Glomerular visceral epithelial cell (primary cell): ENCODE results near the gene EML5.
"Not testable (repeated sequence)": the region's sequence is repeated elsewhere in the genome, so short reads cannot be mapped to it uniquely, and the experiment has no call there.

Experiments
- DNase-seq: peaks from one replicate; pipeline ENCODE4 v3.0.0-alpha.2; 2016; ENCODE audit errors: extremely low spot score

The EML5 gene

GRCh38 chr14:88804035-88804434, 11.3 kb upstream of the EML5 start:
- DNase-seq: no peak

DNA sequence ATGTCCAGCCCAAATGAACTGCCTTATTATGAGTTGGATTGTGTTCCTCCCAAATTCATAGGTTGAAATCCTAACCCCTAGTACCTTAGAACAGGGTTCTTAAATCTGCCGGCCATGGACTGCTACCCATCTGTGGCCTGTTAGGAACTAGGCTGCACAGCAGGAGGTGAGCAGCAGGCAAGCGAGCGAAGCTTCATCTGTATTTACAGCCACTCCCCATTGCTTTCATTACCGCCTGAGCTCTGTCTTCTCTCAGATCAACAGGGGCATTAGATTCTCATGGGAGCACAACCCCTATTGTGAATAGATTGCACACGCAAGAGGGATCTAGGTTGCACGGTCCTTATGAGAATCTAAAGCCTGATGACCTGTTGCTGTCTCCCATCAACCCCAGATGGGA, 9.8 kb upstream of the EML5 start:
- no peak for DNase-seq

GRCh38 chr14:88799522-88799921, 6.8 kb upstream of the EML5 start:
- no peak for DNase-seq

DNA sequence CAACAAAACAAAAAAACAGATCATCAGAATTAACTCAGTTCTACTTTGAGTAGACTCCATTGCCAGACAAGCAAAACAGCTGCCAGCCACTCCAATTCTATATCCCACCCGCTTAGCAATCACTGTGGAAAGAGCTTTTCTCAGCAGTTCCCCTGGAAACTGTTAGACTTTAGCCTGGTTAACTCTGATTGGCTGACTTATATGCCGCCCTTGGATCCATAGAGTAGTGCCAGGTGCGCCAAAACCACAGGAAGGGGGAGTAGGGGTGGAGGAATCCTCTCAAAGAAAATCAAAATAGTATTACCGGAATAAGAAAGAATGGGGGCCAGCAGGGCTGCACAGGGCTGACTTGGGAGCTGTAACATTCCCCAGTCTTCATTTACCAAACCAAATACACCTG, 5.4 kb upstream of the EML5 start:
- no peak for DNase-seq

DNA sequence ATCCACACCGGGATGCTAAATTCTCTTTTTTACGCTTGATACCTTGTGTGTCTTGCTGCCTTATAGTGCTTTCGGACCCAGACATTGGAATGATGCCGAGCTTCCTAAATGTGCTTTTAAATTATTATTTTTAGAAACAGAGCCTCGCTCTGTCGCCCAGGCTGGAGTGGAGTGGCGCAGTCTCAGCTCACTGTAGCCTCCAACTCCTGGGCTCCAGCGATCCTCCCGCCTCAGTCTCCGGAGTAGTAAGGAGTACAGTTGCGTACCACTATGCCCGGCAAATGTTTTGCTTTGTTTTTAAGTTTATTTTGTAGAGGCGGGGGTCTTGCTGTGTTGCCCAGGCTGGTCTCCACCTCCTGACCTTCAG, 489 bp upstream of the EML5 start:
- no peak for DNase-seq

DNA sequence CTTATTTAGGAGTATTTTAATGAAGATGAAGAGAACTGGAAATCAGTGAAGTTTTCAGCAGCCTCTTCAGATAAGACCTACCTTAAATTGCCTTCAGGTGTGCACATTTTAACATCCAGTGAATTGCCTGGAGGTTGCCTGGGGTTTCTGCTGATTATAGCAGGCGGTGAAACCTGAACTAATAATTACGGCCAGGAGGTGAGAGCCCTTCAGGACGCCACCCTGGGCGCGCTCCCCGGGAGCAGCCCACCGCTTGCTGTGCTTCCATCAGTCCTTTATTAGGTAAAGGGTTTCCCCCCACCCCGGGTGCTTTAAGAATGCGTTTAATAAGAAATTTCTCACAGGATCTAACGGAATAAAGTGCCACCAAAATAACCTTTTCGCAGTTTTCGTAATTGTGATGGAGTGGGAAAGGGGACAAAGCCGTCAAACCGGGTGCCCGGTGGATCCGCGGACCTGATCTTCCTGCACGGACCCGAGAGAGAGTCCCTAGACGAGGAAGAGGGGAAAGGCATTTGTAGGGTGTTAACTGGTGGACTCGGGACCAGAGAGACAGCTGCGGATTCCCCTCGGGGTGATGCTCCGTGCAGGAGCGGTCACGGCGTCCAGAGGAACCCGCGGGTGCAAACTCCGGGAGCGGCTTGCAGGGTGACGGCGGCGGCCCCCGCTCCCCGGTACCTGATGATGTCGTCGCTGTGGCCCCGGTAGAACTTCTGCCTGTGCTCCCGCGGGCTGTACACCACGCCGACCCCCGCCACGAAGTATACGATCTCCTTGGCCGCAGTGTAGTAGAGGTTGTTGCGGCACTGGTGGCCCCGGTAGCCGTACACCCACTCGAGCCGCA, 902 bp downstream of the EML5 start:
- DNase-seq: peak; percentile 12

- no peak for DNase-seq
Observed at GRCh38 chr14:88791252-88791621, 1.5 kb downstream of the EML5 start.

GRCh38 chr14:88790501-88791251, 2.1 kb downstream of the EML5 start:
- no peak for DNase-seq

DNA sequence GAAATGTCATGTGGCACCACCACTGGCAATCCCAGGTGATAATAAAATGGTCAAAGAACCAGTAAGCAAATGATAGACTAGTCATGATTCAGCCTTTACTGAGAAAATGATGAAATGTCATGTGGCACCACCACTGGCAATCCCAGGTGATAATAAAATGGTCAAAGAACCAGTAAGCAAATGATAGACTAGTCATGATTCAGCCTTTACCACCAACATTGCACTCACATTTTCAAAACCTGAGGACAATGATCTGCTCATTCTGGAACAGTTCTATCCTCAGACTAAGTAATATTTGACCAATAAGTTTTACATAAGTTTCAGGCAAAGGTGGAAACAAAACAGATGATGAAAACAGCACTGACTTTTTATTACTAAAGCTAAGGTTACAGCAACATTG, 3.2 kb downstream of the EML5 start:
- DNase-seq: not testable (repeated sequence)

GRCh38 chr14:88786715-88787114, 6.0 kb downstream of the EML5 start:
- DNase-seq: no peak

GRCh38 chr14:88785911-88786310, 6.8 kb downstream of the EML5 start:
- no peak for DNase-seq

GRCh38 chr14:88775532-88775931, 17.2 kb downstream of the EML5 start:
- no peak for DNase-seq

DNA sequence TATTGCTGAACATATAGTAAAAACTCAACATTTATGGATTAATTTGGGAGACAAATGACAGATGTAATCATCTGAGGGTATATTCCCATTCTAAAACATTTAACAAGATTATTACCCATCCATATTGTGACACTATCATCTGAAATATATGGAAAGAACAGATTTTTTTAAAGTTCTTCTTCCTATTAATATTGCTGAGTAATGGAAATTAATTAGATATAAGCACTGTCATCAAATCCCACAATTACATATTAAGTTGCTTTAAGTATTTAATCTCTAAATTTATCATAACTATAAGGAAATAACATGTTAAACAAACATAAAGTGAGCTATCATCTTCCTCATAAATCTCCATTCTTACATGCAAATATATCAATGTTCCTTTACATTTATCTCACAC, 22.0 kb downstream of the EML5 start:
- no peak for DNase-seq

DNA sequence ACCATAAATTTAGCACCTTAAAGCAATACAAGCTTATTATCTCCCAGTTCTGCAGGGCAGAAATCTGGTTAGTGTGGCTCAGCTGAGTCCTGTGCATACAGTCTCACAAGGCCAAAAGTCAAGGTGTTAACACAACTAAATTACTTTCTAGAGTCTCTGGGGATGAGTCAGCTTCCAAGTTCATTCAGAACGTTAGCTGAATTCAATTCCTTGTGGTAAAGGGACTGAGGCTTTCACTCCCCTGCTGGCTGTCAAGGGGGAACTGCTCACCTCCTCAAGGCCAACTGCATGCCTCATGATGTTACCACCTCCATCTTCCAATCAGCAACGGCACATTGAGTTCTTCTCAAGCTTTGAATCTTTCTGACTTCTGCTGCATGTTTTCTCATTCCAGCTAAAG, 27.6 kb downstream of the EML5 start:
- DNase-seq: peak; percentile 50

DNA sequence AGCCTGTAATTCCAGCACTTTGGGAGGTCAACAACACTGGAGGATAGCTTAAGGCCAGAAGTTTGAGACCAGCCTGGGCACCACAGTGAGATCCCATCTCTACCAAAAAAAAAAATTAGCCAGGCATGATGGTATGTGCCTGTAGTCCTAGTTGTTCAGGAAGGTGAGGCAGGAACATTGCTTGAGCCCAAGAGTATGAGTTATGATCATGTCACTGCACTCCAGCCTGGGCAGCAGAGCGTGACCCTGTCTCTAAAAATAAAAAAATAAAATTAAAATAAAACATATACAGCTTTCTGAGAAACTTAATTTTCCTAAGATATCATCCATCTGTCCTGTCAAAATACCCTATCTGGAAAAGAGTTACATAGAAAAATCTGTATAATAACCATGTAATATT, 38.9 kb downstream of the EML5 start:
- no peak for DNase-seq

- no peak for DNase-seq
Observed at GRCh38 chr14:88750945-88751344, 41.8 kb downstream of the EML5 start.

DNA sequence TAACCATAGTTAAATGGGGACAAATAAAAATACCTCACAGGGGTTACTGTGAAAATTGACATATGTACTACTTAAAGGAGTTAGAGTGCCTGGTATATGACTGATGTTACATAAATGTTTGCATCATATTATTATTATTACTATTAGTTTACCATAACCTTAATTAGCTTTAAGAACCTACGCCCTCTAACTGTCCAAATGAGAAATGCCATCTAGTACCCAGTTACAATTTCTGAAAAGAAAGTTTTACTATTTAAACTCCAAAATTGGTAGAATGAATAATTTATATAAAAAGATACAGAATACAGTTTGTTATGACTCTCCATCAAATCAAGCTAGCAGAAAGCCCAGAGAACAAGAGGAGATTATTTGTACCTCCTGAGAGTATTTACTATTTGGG, 42.3 kb downstream of the EML5 start:
- no peak for DNase-seq

- no peak for DNase-seq
Observed at GRCh38 chr14:88749139-88749538, 43.6 kb downstream of the EML5 start.

DNA sequence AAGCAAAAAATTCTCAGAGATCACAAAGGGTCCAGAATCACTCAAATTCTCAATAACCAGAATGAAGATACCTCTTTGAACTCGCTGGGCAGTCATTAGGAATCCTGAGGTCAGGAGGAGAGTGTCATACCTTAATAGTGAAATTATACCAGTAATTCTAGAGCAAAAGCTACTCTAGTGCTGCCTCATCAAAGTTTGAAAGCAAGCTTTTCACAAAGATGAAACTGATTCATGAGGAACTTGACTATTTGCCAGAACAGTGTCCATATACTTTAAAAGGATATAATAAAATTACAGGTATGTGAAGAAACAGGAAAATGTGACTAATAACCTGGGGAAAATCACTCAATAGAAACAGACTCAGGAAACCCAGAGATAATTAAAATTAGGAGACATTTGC, 44.5 kb downstream of the EML5 start:
- no peak for DNase-seq

GRCh38 chr14:88746052-88746451, 46.7 kb downstream of the EML5 start:
- DNase-seq: no peak

DNA sequence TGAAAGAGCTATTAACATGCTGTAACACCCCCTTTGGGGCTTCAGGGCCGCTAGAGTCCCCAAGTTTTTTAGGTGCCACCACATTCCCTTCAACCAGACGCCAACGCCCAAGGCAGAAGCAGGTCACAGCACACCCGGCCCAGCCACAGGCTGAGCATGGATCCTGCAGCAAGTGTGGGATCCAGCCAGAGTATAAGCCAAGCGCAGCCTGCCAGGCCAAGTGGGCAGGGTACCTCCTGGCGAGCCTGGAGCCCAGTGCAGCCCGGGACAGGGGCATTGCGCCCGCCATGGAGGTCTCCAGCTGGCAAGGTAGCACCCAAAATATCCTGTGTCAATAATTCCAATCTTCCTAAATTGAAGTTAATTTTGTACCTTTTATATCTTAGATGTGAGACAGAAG, 55.5 kb downstream of the EML5 start:
- DNase-seq: no peak

GRCh38 chr14:88733121-88733520, 59.6 kb downstream of the EML5 start:
- DNase-seq: no peak

- DNase-seq: no peak
Observed at GRCh38 chr14:88729159-88729558, 63.6 kb downstream of the EML5 start.
